Keratinocyte (primary cell): ENCODE data around the gene DUSP22. TPM values are rescaled to one million over a fixed set of nuclear protein-coding genes. Genes with fewer than 3 reads are reported as not detected.
"Not testable (repeated sequence)": the region's sequence is repeated elsewhere in the genome, so short reads cannot be mapped to it uniquely, and the experiment has no call there.

Experiments used
- DNase-seq: peaks from one replicate; pipeline ENCODE4 v3.0.0-alpha.2; 2011; ENCODE audit warnings: low read depth, missing footprints, low spot score
- FAIRE-seq: peaks from 2 replicates; lab custom pipeline; 2011; peaks lifted over from hg19 to GRCh38; lab: Jason Lieb, UNC
- H2AFZ ChIP-seq: 2 replicates; pipeline ENCODE4 v1.6.0; 2012; ENCODE audit warnings: low read length, control low read depth, inconsistent platforms; ENCODE audit not compliant: control insufficient read depth
- H3K27ac ChIP-seq: 2 replicates; pipeline ENCODE4 v1.5.1; 2011; ENCODE audit warnings: low read length; ENCODE audit not compliant: control insufficient read depth, insufficient read depth
- H3K27me3 ChIP-seq: 3 replicates; pipeline ENCODE4 v1.6.0; 2011; ENCODE audit warnings: low read length; ENCODE audit not compliant: control insufficient read depth, insufficient read depth; ENCODE audit errors: extremely low read depth
- H3K36me3 ChIP-seq, 2 experiments: 2 replicates in 1 of 2; 3 replicates in 1 of 2; pipeline ENCODE4 v1.5.1; 2011; ENCODE audit warnings: low read length in 2 of 2, mild to moderate bottlenecking in 1 of 2; ENCODE audit not compliant: control insufficient read depth in 2 of 2, insufficient read depth in 2 of 2; ENCODE audit errors: extremely low read depth in 1 of 2
- H3K4me1 ChIP-seq: 3 replicates; pipeline ENCODE4 v1.5.1; 2011; ENCODE audit warnings: low read length; ENCODE audit not compliant: control insufficient read depth, insufficient read depth; ENCODE audit errors: extremely low read depth
- H3K4me2 ChIP-seq: 3 replicates; pipeline ENCODE4 v1.6.0; 2011; ENCODE audit warnings: low read depth, low read length; ENCODE audit not compliant: control insufficient read depth, insufficient read depth; ENCODE audit errors: extremely low read depth
- H3K4me3 ChIP-seq, 3 experiments: fragments of 200-600 bp in 1 of 3; sonication (generic) in 1 of 3; 2 replicates in 2 of 3; 3 replicates in 1 of 3; pipeline ENCODE4 v1.5.1; 2011 to 2016; ENCODE audit warnings: low read length in 3 of 3, mild to moderate bottlenecking in 3 of 3, control low read depth in 2 of 3, inconsistent platforms in 1 of 3, low read depth in 1 of 3, mixed read lengths in 1 of 3, mixed run types in 1 of 3, moderate library complexity in 1 of 3; ENCODE audit not compliant: control insufficient read depth in 2 of 3, insufficient read depth in 2 of 3; ENCODE audit errors: extremely low read depth in 1 of 3
- H3K79me2 ChIP-seq: 2 replicates; pipeline ENCODE4 v1.6.0; 2012; ENCODE audit warnings: low read length; ENCODE audit not compliant: control insufficient read depth, insufficient read depth
- H3K9ac ChIP-seq: 3 replicates; pipeline ENCODE4 v1.6.0; 2011; ENCODE audit warnings: low read length; ENCODE audit not compliant: control insufficient read depth, insufficient read depth; ENCODE audit errors: extremely low read depth
- H3K9me1 ChIP-seq: 3 replicates; pipeline ENCODE4 v1.6.0; 2011; ENCODE audit warnings: low read length; ENCODE audit not compliant: control insufficient read depth, insufficient read depth; ENCODE audit errors: extremely low read depth
- H3K9me3 ChIP-seq: 2 replicates; pipeline ENCODE4 v1.5.1; 2012; ENCODE audit warnings: low read depth, low read length; ENCODE audit not compliant: control insufficient read depth
- H4K20me1 ChIP-seq: 3 replicates; pipeline ENCODE4 v1.6.0; 2011; ENCODE audit warnings: low read length; ENCODE audit not compliant: control insufficient read depth, insufficient read depth; ENCODE audit errors: extremely low read depth
- EZH2 ChIP-seq: IDR thresholded peaks from one replicate; pipeline ENCODE4 v1.6.1; 2012; ENCODE audit warnings: inconsistent platforms, mild to moderate bottlenecking, low read length, moderate library complexity
- dilution Hi-C: fragments of 300-500 bp; cut with MboI; formaldehyde crosslinking; loops from one replicate; pipeline ENCODE4 v1.7.0; 2020; ENCODE audit warnings: low sequenced_read_pairs; ENCODE audit not compliant: extremely low pct_ligation_motif_present
- polyA plus RNA-seq, 5 experiments: library from polyadenylated mRNA; depleted of rRNA in 3 of 5; stranded (reverse) in 3 of 5; stranded (forward) in 1 of 5; unstranded in 1 of 5; fragments of >200 nt; gene quantifications; 1 replicate in 1 of 5; 2 replicates in 3 of 5; 3 replicates in 1 of 5; pipeline versions ENCODE4 v1.2.1 to v1.2.3, GENCODE V29; 2011 to 2012; ENCODE audit warnings: missing spikeins in 2 of 5, low read depth in 1 of 5, low replicate concordance in 1 of 5
- TF ChIP-seq, protein P1 (sequence below), 3 experiments: IDR thresholded peaks in 1 of 3; conservative IDR thresholded peaks in 1 of 3; optimal IDR thresholded peaks in 1 of 3; 2 replicates in 2 of 3; 3 replicates in 1 of 3; pipeline versions ENCODE3 to v1.5.1; 2011; ENCODE audit warnings: low read length in 3 of 3, mild to moderate bottlenecking in 3 of 3, moderate library complexity in 2 of 3, control low read depth in 1 of 3, inconsistent platforms in 1 of 3; ENCODE audit not compliant: insufficient read depth in 2 of 3; ENCODE audit errors: extremely low read depth in 1 of 3

Gene DUSP22
- polyA plus RNA-seq, 1 donor (not counting 4 experiments of a cell fraction or from before 2014, with no cell fraction given) = 17.3 TPM

DNA sequence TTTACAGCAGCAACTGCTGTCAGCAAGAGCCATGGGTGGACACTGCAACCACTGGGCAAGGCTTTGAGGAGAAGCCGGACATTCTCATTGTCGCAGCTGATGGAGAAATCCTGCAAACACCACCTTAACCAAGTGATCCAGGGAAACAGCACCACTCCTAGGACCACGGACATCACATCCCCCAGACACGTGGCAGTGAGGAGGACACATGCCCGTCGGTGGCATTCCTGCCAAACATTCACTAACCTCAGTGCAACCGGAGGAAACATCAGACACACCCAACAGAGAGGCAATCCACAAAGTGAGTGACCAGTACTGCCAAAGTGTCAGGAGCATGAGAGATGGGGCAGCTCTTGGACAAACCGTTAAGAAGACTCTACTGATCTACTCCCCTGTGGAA lies 82.7 kb downstream of the DUSP22 start:
- H3K36me3 ChIP-seq = no peaks in the 10 kb centered on the region
- dilution Hi-C loops = no loop called here
- H3K9ac ChIP-seq = no peak overlapping the region
- H3K4me2 ChIP-seq = no peak overlapping the region
- H2AFZ ChIP-seq = no peak overlapping the region
- no peaks in the 10 kb centered on the region for H3K9me1 ChIP-seq
- DNase-seq (no peak), FAIRE-seq (no peak)
- H3K27ac ChIP-seq = no peak overlapping the region
- TF ChIP-seq, protein P1, sequence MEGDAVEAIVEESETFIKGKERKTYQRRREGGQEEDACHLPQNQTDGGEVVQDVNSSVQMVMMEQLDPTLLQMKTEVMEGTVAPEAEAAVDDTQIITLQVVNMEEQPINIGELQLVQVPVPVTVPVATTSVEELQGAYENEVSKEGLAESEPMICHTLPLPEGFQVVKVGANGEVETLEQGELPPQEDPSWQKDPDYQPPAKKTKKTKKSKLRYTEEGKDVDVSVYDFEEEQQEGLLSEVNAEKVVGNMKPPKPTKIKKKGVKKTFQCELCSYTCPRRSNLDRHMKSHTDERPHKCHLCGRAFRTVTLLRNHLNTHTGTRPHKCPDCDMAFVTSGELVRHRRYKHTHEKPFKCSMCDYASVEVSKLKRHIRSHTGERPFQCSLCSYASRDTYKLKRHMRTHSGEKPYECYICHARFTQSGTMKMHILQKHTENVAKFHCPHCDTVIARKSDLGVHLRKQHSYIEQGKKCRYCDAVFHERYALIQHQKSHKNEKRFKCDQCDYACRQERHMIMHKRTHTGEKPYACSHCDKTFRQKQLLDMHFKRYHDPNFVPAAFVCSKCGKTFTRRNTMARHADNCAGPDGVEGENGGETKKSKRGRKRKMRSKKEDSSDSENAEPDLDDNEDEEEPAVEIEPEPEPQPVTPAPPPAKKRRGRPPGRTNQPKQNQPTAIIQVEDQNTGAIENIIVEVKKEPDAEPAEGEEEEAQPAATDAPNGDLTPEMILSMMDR (optimal IDR thresholded peaks at IDR 0.05 in 1 of 3, IDR thresholded peaks at IDR 0.05 in 1 of 3, conservative IDR thresholded peaks at IDR 0.05 in 1 of 3; ENCODE audit: extremely low read depth in 1 of 3, insufficient read depth in 2 of 3, low read length in 3 of 3) = no peak
- no peak for TF ChIP-seq EZH2
- H3K4me1 ChIP-seq = no peaks in the 10 kb centered on the region
- H3K27me3 ChIP-seq = peaks cover 12% of the 10 kb centered on the region
- H3K79me2 ChIP-seq = no peaks in the 10 kb centered on the region
- H3K9me3 ChIP-seq = peaks cover 8% of the 10 kb centered on the region
- no peak overlapping the region for H3K4me3 ChIP-seq
- no peaks in the 10 kb centered on the region for H4K20me1 ChIP-seq

DNA sequence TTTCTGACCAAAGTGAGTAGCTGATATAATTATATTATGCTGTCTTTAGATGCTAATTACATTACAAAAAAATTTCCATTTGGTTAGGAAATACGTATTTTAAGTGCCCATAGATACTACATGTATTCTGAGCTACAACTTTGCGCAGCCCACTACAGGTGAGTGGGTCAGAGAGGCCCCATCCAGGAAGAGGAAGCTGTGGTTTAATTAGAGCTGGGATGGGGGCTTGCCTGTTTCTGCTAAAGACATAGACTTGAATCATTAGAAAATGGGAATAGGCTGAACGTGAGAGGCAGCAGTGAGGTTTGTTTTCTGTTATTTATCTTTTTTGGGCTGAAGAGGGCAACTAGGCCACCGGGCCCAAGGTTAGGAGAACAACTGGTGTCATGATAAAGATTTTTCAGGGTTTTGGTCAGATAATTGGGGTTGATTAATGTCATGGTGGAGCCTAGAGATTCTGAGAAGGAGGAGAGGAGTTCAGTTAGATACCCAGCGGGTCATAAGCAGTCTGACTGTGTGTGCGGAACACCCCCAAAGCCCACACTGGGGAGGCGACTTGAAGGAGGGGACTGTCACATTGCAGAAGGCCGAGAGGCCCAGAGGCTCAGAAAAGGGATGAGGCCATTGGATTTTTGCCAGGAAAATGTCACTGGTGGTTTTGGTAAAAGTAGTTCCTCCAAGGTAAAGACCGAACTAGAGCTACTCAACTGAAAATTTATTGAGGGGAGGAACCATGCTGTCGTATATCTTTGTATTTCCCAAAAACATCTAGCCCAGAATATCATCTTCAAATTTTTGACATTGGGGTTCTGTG lies 84.7 kb downstream of the DUSP22 start:
- no peak overlapping the region for H3K27ac ChIP-seq
- no peak overlapping the region for H2AFZ ChIP-seq
- no peaks in the 10 kb centered on the region for H3K36me3 ChIP-seq
- peaks cover 19% of the 10 kb centered on the region for H3K27me3 ChIP-seq
- TF ChIP-seq, protein P1 (optimal IDR thresholded peaks at IDR 0.05 in 1 of 3, IDR thresholded peaks at IDR 0.05 in 1 of 3, conservative IDR thresholded peaks at IDR 0.05 in 1 of 3; ENCODE audit: extremely low read depth in 1 of 3, insufficient read depth in 2 of 3, low read length in 3 of 3) = no peak
- no peak for TF ChIP-seq EZH2
- H3K79me2 ChIP-seq = no peaks in the 10 kb centered on the region
- no peaks in the 10 kb centered on the region for H3K4me1 ChIP-seq
- H4K20me1 ChIP-seq = no peaks in the 10 kb centered on the region
- FAIRE-seq = no peak
- no peak for DNase-seq
- peaks cover 8% of the 10 kb centered on the region for H3K9me3 ChIP-seq
- H3K4me3 ChIP-seq = no peak overlapping the region
- H3K9me1 ChIP-seq = no peaks in the 10 kb centered on the region
- no peak overlapping the region for H3K4me2 ChIP-seq
- dilution Hi-C loops = no loop called here
- H3K9ac ChIP-seq = no peak overlapping the region

DNA sequence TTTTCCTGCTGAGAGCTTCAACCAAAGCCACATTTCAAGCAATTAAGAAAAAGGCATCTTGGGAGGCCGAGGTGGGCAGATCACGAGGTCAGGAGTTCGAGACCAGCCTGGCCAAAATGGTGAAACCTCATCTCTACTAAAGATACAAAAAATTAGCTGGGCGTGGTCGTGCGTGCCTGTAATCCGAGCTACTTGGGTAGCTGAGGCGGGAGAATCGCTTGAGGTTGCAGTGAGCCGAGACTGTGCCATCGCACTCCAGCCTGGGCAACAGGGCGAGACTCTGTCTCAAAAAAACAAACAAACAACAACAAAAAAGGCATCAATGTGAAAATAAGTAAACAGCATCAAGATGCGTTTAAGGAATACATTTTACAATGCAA lies 85.3 kb downstream of the DUSP22 start:
- H3K27me3 ChIP-seq = peaks cover 19% of the 10 kb centered on the region
- FAIRE-seq, H3K36me3 ChIP-seq: not testable (repeated sequence)

More for the DNA sequence above, 85.3 kb downstream of the DUSP22 start:
- DNase-seq, H2AFZ ChIP-seq, H3K4me3 ChIP-seq, H4K20me1 ChIP-seq, dilution Hi-C loops, H3K79me2 ChIP-seq, H3K9me3 ChIP-seq, H3K9me1 ChIP-seq, H3K4me2 ChIP-seq, H3K9ac ChIP-seq, H3K4me1 ChIP-seq, H3K27ac ChIP-seq: not testable (repeated sequence)
